Right atrium auricular region (tissue), 2 donors: Measurements from ENCODE around the gene VEPH1. TPM values are rescaled to one million over a fixed set of nuclear protein-coding genes. Genes with fewer than 3 reads are reported as not detected.

Experiments used
- DNase-seq: peaks from one replicate; pipeline ENCODE4 v3.0.0-alpha.2; 2019; ENCODE audit warnings: low spot score
- H3K27ac ChIP-seq, 2 donors: fragments of 200-600 bp; sonication (generic); 1 replicate in 1 of 2; 2 replicates in 1 of 2; pipeline ENCODE4 v1.5.1; 2016 to 2019
- H3K27me3 ChIP-seq, 2 donors: fragments of 200-600 bp; sonication (generic); one replicate each; pipeline versions ENCODE4 v1.5.1 to v1.6.0; 2017 to 2019
- H3K36me3 ChIP-seq: fragments of 200-600 bp; sonication (generic); one replicate; pipeline ENCODE4 v1.5.1; 2016
- H3K4me1 ChIP-seq, 2 donors: fragments of 200-600 bp; sonication (generic); one replicate each; pipeline versions ENCODE4 v1.5.1 to v1.6.0; 2017 to 2019
- H3K4me3 ChIP-seq, 2 donors: fragments of 200-600 bp; sonication (generic); 1 replicate in 1 of 2; 2 replicates in 1 of 2; pipeline ENCODE4 v1.5.1; 2017 to 2019; ENCODE audit warnings: mild to moderate bottlenecking in 1 of 2, moderate library complexity in 1 of 2
- H3K9me3 ChIP-seq, 2 donors: fragments of 200-600 bp; sonication (generic); one replicate each; pipeline ENCODE4 v1.5.1; 2019
- total RNA-seq, 2 donors: library from RNA; depleted of rRNA; stranded (reverse); fragments of >200 nt; gene quantifications; one replicate each; pipeline ENCODE4 v1.1.0, GENCODE V29; 2016
- TF ChIP-seq, protein P1 (sequence below), 2 donors: fragments of 200-600 bp; sonication (generic); IDR thresholded peaks; one replicate each; pipeline ENCODE4 v1.5.1; 2019; ENCODE audit warnings: antibody characterized with exemption in 2 of 2

The VEPH1 gene
- total RNA-seq, 2 donors from 2014 or later = 0.48 to 0.86 TPM

DNA sequence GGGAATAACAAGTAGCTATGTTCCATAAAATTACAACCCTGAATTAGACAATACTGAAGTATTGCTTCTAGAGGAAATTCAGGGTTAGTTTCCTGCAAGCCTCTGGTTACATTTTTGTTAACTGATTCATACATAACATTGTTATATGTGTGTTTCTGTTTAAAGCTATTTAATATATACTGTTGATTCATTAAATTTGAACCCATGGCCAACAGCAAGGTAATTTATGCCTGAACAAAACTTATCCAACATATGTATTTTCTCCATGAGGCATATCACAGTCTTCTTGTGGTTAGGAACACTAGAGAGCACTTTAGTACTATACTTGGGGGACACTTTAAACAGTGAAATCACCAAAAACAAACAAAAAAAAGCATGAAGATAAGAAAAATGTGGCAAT, 114.2 kb downstream of the VEPH1 start:
- Histone ChIP-seq H3K27me3 (no peaks in the 10 kb centered on the region), H3K27ac (no peak overlapping the region), H3K4me3 (no peak overlapping the region), H3K4me1 (no peaks in the 10 kb centered on the region), H3K36me3 (no peaks in the 10 kb centered on the region), H3K9me3 (no peaks in the 10 kb centered on the region)
- no peak for DNase-seq
- TF ChIP-seq, protein P1, sequence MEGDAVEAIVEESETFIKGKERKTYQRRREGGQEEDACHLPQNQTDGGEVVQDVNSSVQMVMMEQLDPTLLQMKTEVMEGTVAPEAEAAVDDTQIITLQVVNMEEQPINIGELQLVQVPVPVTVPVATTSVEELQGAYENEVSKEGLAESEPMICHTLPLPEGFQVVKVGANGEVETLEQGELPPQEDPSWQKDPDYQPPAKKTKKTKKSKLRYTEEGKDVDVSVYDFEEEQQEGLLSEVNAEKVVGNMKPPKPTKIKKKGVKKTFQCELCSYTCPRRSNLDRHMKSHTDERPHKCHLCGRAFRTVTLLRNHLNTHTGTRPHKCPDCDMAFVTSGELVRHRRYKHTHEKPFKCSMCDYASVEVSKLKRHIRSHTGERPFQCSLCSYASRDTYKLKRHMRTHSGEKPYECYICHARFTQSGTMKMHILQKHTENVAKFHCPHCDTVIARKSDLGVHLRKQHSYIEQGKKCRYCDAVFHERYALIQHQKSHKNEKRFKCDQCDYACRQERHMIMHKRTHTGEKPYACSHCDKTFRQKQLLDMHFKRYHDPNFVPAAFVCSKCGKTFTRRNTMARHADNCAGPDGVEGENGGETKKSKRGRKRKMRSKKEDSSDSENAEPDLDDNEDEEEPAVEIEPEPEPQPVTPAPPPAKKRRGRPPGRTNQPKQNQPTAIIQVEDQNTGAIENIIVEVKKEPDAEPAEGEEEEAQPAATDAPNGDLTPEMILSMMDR (IDR thresholded peaks at IDR 0.05) = no peak

DNA sequence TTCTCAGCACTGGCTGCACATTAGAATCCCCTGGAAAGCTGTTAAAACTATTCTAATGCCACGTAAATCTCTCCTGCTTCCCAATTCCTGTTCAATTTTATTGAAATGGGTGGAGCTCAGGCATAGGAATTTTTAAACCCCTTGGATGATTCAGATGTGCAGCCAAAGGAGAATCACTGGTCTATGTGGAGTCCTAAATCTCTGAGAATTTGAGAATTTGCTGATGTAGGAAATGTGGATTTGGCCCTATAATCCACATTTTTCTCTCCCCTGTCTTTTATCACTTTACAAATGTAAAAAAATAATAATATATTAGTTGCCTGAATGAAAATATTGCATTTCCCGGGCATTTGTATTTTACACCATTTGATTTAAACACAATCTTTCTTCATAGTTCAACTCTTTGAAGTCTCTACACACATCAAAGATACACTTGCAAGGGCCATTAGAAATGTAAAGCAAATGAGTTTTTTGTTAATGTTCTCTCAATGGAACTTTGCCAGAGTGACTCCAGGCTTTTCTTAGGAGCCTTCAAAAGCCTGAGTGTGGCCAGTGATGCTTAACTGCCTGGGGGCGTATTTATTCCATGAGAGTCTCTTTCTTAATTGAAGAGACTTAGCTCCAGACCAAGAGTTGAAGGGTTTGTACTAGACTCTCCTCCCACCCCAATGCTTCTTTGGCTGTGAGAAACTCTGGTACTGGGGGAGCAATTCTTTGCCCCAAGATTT, 115.3 kb downstream of the VEPH1 start:
- DNase-seq = no peak
- Histone ChIP-seq H3K27me3 (no peaks in the 10 kb centered on the region), H3K4me1 (no peaks in the 10 kb centered on the region), H3K9me3 (no peaks in the 10 kb centered on the region), H3K4me3 (no peak overlapping the region), H3K27ac (no peak overlapping the region), H3K36me3 (no peaks in the 10 kb centered on the region)
- TF ChIP-seq, protein P1 (IDR thresholded peaks at IDR 0.05) = no peak

DNA sequence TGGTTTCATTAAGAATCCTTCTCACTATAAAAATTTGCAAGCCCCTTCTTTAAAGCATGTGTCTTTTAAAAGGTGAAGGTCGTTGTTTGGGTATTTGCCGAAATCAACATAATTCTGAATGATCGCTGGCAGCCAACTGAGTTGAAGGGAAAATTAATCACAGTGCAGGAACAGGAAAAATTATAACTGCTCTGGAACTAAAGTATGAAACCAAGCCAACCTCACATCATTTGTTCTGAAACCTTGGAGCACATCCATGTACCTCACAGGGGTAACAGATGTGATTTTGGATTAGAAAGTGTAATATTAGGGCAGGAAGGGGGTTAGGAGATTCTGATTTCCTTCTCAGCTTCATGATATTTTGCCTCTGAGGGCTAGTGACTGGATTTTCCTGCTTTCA, 118.7 kb downstream of the VEPH1 start:
- H3K36me3 ChIP-seq = no peaks in the 10 kb centered on the region
- no peak overlapping the region for H3K27ac ChIP-seq
- TF ChIP-seq, protein P1 (IDR thresholded peaks at IDR 0.05) = no peak
- no peak overlapping the region for H3K4me3 ChIP-seq
- no peak for DNase-seq
- H3K4me1 ChIP-seq = no peaks in the 10 kb centered on the region
- H3K27me3 ChIP-seq = no peaks in the 10 kb centered on the region
- no peaks in the 10 kb centered on the region for H3K9me3 ChIP-seq

DNA sequence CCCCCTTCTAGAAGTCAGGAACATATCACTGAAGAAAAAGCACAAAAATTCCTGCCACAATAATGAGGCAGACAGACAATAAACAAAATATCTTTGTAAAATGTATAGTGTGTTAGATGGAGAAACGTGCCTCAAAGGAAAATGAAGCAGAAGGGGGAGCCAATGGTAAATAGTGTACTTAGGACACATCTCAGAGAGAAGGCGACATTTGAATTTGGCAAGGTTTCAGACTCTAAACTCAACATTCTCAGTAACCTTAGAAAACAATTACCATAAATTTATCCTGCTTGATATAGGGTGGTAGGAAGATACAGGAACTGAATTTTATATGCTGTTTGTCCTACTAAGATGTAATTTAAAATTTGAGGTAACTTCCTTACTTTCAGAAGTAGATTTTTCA, 119.2 kb downstream of the VEPH1 start:
- DNase-seq = no peak
- Histone ChIP-seq H3K4me3 (no peak overlapping the region), H3K4me1 (no peaks in the 10 kb centered on the region), H3K9me3 (no peaks in the 10 kb centered on the region), H3K27me3 (no peaks in the 10 kb centered on the region), H3K27ac (no peak overlapping the region), H3K36me3 (no peaks in the 10 kb centered on the region)
- TF ChIP-seq, protein P1 (IDR thresholded peaks at IDR 0.05) = no peak

DNA sequence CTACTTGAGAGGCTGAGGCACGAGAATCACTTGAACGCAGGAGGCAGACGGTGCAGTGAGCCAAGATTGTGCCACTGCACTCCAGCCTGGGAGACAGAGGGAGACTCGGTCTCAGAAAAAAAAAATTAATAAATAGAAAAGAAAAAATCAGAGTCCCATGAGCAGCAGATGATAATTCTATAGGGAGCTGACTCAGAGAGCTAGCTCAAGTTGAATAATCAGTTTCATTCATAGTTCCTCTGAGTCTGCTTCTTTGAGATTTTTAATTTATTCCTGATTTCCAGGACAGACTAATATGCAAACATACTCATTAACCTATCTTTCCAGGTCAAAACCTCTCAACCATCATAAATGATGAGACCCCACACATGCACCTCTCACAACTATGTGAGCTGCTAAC, 121.6 kb downstream of the VEPH1 start:
- no peaks in the 10 kb centered on the region for H3K27me3 ChIP-seq
- H3K4me1 ChIP-seq = no peaks in the 10 kb centered on the region
- H3K9me3 ChIP-seq = no peaks in the 10 kb centered on the region
- TF ChIP-seq, protein P1 (IDR thresholded peaks at IDR 0.05) = no peak
- no peaks in the 10 kb centered on the region for H3K36me3 ChIP-seq
- no peak for DNase-seq
- no peak overlapping the region for H3K27ac ChIP-seq
- no peak overlapping the region for H3K4me3 ChIP-seq
